Hematopoietic multipotent progenitor cell (in vitro differentiated cells): ENCODE data around the gene OR2S2. TPM values are rescaled to one million over a fixed set of nuclear protein-coding genes. Genes with fewer than 3 reads are reported as not detected.

Experiments used
- DNase-seq, 3 donors: peaks; one replicate each; pipeline ENCODE4 v3.0.0-alpha.2; 2011 to 2015; ENCODE audit warnings: low read depth in 2 of 3, low spot score in 2 of 3
- total RNA-seq: library from RNA; depleted of rRNA; stranded (reverse); fragments of >200 nt; gene quantifications from one replicate; pipeline ENCODE4 v1.2.3, GENCODE V29; 2012

Gene OR2S2
- total RNA-seq, 1 donor = not detected

DNA sequence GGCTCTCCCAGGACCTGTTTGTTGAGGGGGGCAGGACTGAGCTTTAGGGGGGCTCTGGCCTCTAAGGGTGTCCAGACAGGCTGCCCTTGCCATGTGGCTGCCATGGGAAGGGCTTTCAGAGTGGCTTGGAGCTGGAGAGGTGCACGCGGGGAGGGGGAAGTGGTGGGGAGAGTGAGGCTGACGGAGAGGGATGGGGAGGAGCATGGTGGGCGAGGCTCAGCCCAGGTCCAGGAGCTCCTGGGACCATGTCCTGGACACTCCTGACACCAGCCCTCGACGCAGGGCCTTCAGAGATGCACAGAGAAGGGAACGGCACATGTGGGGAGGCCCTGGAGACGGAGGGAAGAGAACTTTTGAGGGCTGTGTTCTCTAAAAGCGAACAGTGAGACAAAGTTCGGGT lies 46.3 kb downstream of the OR2S2 start:
- no peak for DNase-seq

DNA sequence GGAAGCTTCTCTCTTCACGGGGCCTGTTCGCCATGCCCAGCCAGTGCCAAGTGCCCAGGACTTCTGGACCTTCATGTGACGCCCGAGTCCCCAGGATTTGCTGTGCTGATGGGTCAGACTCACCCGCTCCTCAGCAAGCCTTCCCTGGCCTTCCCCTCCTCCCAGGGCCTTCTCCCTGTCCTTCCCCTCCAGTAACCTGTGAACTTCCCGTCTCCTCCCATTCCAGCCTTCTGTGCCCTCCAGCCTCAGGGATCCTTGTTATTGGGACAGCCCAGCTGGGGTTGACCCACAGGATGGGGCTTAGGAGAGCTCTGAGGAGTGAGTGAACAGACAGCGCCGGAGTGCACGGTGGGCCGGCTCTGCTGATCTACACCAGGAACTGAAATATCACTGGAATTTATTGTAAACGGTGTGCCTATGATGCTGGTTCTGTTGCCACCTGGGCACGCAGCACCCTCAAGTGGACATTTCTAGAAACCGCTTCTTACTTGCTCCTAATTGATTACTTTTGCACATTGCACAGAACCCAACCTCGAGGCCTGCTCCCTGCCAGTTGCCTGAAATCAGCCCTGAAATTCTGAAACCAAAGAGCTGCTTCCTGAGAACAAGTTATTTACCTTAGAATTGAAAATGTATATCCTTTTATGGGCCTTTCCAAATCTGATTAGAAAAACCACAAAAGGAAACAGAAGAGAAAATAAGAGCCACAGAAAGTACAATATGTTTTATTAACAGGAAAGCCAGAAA lies 47.2 kb downstream of the OR2S2 start:
- peak in 2 of 3 donors; percentile 47 to 68 for DNase-seq

GRCh38 chr9:35909687-35910612 lies 48.0 kb downstream of the OR2S2 start:
- no peak for DNase-seq

GRCh38 chr9:35909274-35909673 lies 48.7 kb downstream of the OR2S2 start, which contains the start of gene SPAAR:
SPAAR (plus strand) TSS chr9:35909490; CDS start chr9:35910464, 974 bp downstream.
- DNase-seq = no peak

DNA sequence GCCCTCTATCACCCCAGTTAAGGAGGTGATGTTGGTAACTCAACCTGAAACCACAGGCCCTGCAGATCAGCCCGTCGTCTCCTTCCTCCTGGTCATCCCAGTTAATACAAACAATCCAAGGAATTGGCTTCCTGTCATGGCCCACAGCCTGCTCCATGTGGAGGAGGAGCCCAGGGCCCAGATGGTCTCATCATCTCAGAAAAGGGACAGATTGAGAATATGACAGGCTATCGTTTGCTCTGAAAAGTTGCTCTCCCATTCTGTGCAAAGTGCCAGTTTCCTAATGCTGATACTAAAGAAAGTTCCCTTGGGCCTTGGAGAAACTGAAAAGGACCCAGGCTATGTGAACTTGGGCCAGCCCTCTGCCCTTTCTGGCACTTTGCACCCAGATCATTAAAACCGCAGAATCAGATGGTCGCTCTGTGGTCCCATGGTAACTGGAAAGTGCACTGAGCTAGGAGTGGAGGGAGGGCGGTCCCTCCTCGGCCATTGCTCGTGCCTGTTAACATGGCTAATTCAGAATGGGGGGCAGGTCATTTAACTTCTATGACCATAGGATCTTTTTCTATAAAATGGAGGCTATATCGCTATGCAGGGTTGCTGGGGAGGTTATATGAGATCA lies 49.3 kb downstream of the OR2S2 start:
- DNase-seq = no peak

DNA sequence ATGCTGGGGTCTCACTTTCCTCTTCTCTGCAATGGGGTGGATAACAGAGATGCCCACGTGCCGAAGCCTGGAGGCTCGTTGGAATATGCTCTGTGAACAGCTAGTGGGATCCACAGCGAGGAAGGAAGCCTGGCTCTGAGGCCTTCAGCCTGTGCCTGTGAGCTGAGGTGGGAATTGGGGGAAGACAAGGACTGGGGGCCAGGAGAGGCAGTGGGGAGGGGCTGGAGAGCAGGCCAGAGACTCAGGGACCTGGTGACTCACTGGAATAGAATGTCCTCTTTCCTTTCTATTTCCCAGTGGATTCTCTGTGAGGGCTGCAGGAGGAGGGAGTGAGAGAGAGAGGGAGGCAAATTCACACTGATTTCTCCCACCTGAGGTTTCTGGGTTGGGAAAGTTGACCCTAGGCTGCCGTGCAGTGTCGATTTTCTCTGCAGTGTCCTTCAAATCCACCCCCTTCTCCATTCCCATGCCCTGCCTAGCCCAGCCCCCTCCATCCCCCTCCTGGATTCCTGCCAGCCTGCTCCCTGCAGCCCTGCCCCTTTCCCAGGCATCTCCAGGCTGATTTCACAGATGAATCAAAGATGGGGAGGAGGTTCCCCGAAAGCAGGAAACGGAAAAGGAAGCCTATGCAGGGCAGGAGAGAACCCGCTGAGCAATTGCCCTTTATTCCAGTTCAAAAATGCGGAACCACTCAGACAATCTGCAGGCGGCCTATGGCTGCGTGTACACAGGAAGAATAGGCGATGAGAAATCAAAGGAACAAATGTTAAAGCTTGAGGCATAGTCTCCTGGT lies 50.0 kb downstream of the OR2S2 start:
- peak in 2 of 3 donors; percentile 64 to 74 for DNase-seq

Other genes with a start within 250 kb of the OR2S2 start
- gene TLN1, start 226.0 kb downstream of the OR2S2 start, total RNA-seq = 414 TPM
- gene CREB3, start 225.5 kb downstream of the OR2S2 start, total RNA-seq = 25.0 TPM
- 41.5 TPM for gene GBA2, start 208.9 kb downstream of the OR2S2 start, total RNA-seq
- gene RGP1, start 208.9 kb downstream of the OR2S2 start, total RNA-seq = 16.7 TPM
- 2.4 TPM for gene MSMP, start 203.9 kb downstream of the OR2S2 start, total RNA-seq
- gene NPR2, start 166.6 kb downstream of the OR2S2 start, total RNA-seq = 1.6 TPM
- gene SPAG8, start 145.9 kb downstream of the OR2S2 start, total RNA-seq = 3.2 TPM
- gene HINT2, start 143.1 kb downstream of the OR2S2 start, total RNA-seq = 22.6 TPM
- gene FAM221B, start 129.4 kb downstream of the OR2S2 start, total RNA-seq = not detected
- 1.1 TPM for gene TMEM8B, start 128.9 kb downstream of the OR2S2 start, total RNA-seq
- gene OR13J1, start 87.8 kb downstream of the OR2S2 start, total RNA-seq = not detected
- gene HRCT1, start 52.0 kb downstream of the OR2S2 start, total RNA-seq = not detected
- under 0.01 TPM for gene SPAAR, start 48.7 kb downstream of the OR2S2 start, total RNA-seq
- gene RECK, start 78.8 kb upstream of the OR2S2 start, total RNA-seq = 3.8 TPM
- gene GLIPR2, start 178.6 kb upstream of the OR2S2 start, total RNA-seq = 38.2 TPM
- gene CCIN, start 211.2 kb upstream of the OR2S2 start, total RNA-seq = 1.3 TPM
- 149 TPM for gene CLTA, start 232.8 kb upstream of the OR2S2 start, total RNA-seq